Progenitor cell of endocrine pancreas (in vitro differentiated cells): ENCODE measurements around the gene MAPK9. TPM values are rescaled to one million over a fixed set of nuclear protein-coding genes. Genes with fewer than 3 reads are reported as not detected.

Experiments
- DNase-seq: peaks from one replicate; pipeline ENCODE4 v3.0.0; 2021; ENCODE audit warnings: low spot score; ENCODE audit not compliant: unreplicated experiment
- H3K27ac Mint-ChIP-seq: 2 replicates; pipeline ENCODE4 v1.8.0; 2021; ENCODE audit warnings: mild to moderate bottlenecking, moderate library complexity, mixed read lengths
- H3K27me3 Mint-ChIP-seq: 2 replicates; pipeline ENCODE4 v1.8.0; 2021; ENCODE audit warnings: mixed read lengths
- H3K36me3 Mint-ChIP-seq: 2 replicates; pipeline ENCODE4 v1.8.0; 2022; ENCODE audit warnings: mixed read lengths; ENCODE audit not compliant: insufficient read depth
- H3K4me1 Mint-ChIP-seq: 2 replicates; pipeline ENCODE4 v1.8.0; 2021; ENCODE audit warnings: low read depth, mixed read lengths
- H3K4me3 Mint-ChIP-seq: 2 replicates; pipeline ENCODE4 v1.8.0; 2021; ENCODE audit warnings: low read depth, mild to moderate bottlenecking, moderate library complexity, mixed read lengths
- H3K9me3 Mint-ChIP-seq: 2 replicates; pipeline ENCODE4 v1.8.0; 2021; ENCODE audit warnings: low read depth, mixed read lengths
- CTCF ChIP-seq: fragments of 200-600 bp; sonication (generic); IDR thresholded peaks from one replicate; pipeline ENCODE4 v1.5.0; 2021; ENCODE audit warnings: antibody characterized with exemption, mild to moderate bottlenecking; ENCODE audit not compliant: unreplicated experiment
- total RNA-seq: library from RNA; stranded (reverse); gene quantifications from 2 replicates; pipeline ENCODE4 v1.2.1, GENCODE V29; 2021

Gene MAPK9
- total RNA-seq, 1 donor from 2014 or later: 51.2 TPM

- peaks cover 15% of the 10 kb centered on the region for H3K27me3 Mint-ChIP-seq
- H3K4me1 Mint-ChIP-seq: no peaks in the 10 kb centered on the region
- H3K9me3 Mint-ChIP-seq: peaks cover 4% of the 10 kb centered on the region
- DNase-seq: no peak
- H3K27ac Mint-ChIP-seq: no peak overlapping the region
- TF ChIP-seq CTCF: no peak
- no peak overlapping the region for H3K4me3 Mint-ChIP-seq
- H3K36me3 Mint-ChIP-seq: peaks cover 5% of the 10 kb centered on the region
Measured at GRCh38 chr5:180329606-180330269, 37.9 kb upstream of the MAPK9 start.

- peaks cover 4% of the 10 kb centered on the region for H3K9me3 Mint-ChIP-seq
- H3K4me1 Mint-ChIP-seq: no peaks in the 10 kb centered on the region
- H3K4me3 Mint-ChIP-seq: no peak overlapping the region
- peaks cover 5% of the 10 kb centered on the region for H3K36me3 Mint-ChIP-seq
- no peak for TF ChIP-seq CTCF
- H3K27me3 Mint-ChIP-seq: peaks cover 15% of the 10 kb centered on the region
- DNase-seq: no peak
- no peak overlapping the region for H3K27ac Mint-ChIP-seq
Measured at GRCh38 chr5:180329138-180329435, 37.2 kb upstream of the MAPK9 start.

- peak overlapping the region; percentile 13 for H3K27ac Mint-ChIP-seq
- H3K36me3 Mint-ChIP-seq: peaks cover 4% of the 10 kb centered on the region
- peaks cover 15% of the 10 kb centered on the region for H3K27me3 Mint-ChIP-seq
- TF ChIP-seq CTCF: peak; percentile 71
- H3K4me3 Mint-ChIP-seq: no peak overlapping the region
- peaks cover 3% of the 10 kb centered on the region for H3K9me3 Mint-ChIP-seq
- no peaks in the 10 kb centered on the region for H3K4me1 Mint-ChIP-seq
- DNase-seq: peak; percentile 43
Measured at GRCh38 chr5:180328296-180329137, 36.6 kb upstream of the MAPK9 start.

- Mint-ChIP-seq H3K27me3 (peaks cover 15% of the 10 kb centered on the region), H3K4me3 (no peak overlapping the region), H3K9me3 (no peaks in the 10 kb centered on the region), H3K27ac (no peak overlapping the region), H3K4me1 (no peaks in the 10 kb centered on the region), H3K36me3 (peaks cover 2% of the 10 kb centered on the region)
- no peak for TF ChIP-seq CTCF
- DNase-seq: no peak
Measured at GRCh38 chr5:180326989-180327565, 35.2 kb upstream of the MAPK9 start.

GRCh38 chr5:180324601-180324950, 32.7 kb upstream of the MAPK9 start:
- no peak for TF ChIP-seq CTCF
- H3K27me3 Mint-ChIP-seq: no peaks in the 10 kb centered on the region
- DNase-seq: no peak
- H3K4me1 Mint-ChIP-seq: no peaks in the 10 kb centered on the region
- H3K4me3 Mint-ChIP-seq: no peak overlapping the region
- H3K36me3 Mint-ChIP-seq: no peaks in the 10 kb centered on the region
- H3K27ac Mint-ChIP-seq: no peak overlapping the region
- no peaks in the 10 kb centered on the region for H3K9me3 Mint-ChIP-seq
